ENCODE measurements around the gene KLF17. TPM values are rescaled to one million over a fixed set of nuclear protein-coding genes. Genes with fewer than 3 reads are reported as not detected.

The KLF17 gene
- total and polyA plus RNA-seq, 2 experiments from 2014 or later = not detected

- Mint-ChIP-seq H3K27me3 (ENCODE audit: insufficient read depth, low read depth, poor library complexity) (peaks cover 1% of the 10 kb centered on the region), H3K4me3 (no peak overlapping the region), H3K36me3 (ENCODE audit: low read depth) (peaks cover 3% of the 10 kb centered on the region; the same call in 2 of the 3 replicates), H3K27ac (no peak overlapping the region), H3K9me3 (peaks cover 20% of the 10 kb centered on the region), H3K4me1 (peaks cover 10% of the 10 kb centered on the region; the same call in 2 of the 3 replicates)
- H4K20me1 ChIP-seq (replicated peaks; ENCODE audit: insufficient read depth) = no peaks in the 10 kb centered on the region
- no peak overlapping the region for H3K4me3 ChIP-seq
- ATAC-seq = no peak
- H3K4me1 ChIP-seq (ENCODE audit: insufficient read depth) = peaks cover 8% of the 10 kb centered on the region; the same call in 1 of the 2 replicates
- no peaks in the 10 kb centered on the region for H3F3A ChIP-seq (replicated peaks; ENCODE audit: low read depth)
- H2AFZ ChIP-seq = no peak overlapping the region
- 0 out of 2 replicates have a peak, but pooled peaks cover 3% of the 10 kb centered on the region for H3K9me2 ChIP-seq (ENCODE audit: insufficient read depth)
- no peak overlapping the region for H3K27ac ChIP-seq (ENCODE audit: low read depth)
- H3K79me2 ChIP-seq (replicated peaks; ENCODE audit: insufficient read depth) = no peaks in the 10 kb centered on the region
- TF ChIP-seq EZH2phosphoT487 (IDR thresholded peaks at IDR 0.05; ENCODE audit: unreplicated experiment) = no peak
- no peak for TF ChIP-seq REST (IDR thresholded peaks at IDR 0.05; ENCODE audit: unreplicated experiment)
- no peak for TF ChIP-seq JUNB (IDR thresholded peaks at IDR 0.05; ENCODE audit: unreplicated experiment)
- TF ChIP-seq ZNF331 (CRISPR knock-in tag; IDR thresholded peaks at IDR 0.05; ENCODE audit: low read depth) = no peak
- no peak for TF ChIP-seq CTCF (conservative IDR thresholded peaks at IDR 0.05; ENCODE audit: low read depth in 2 of 2)
- no peak for TF ChIP-seq STAT1 (IDR thresholded peaks at IDR 0.05; ENCODE audit: unreplicated experiment)
- no peak for TF ChIP-seq ZNF114 (CRISPR knock-in tag; IDR thresholded peaks at IDR 0.05)
- TF ChIP-seq NANOG (IDR thresholded peaks at IDR 0.05; ENCODE audit: borderline replicate concordance) = no peak
- no peak for TF ChIP-seq ZNF462 (CRISPR knock-in tag; IDR thresholded peaks at IDR 0.05)
- no peak for TF ChIP-seq EZH2 (IDR thresholded peaks at IDR 0.05; ENCODE audit: low read depth, unreplicated experiment)
- TF ChIP-seq POLR2AphosphoS5 (IDR thresholded peaks at IDR 0.05; ENCODE audit: low read depth) = no peak
- no peak for TF ChIP-seq ETS1 (IDR thresholded peaks at IDR 0.05)
- TF ChIP-seq CREB1 (CRISPR knock-in tag; IDR thresholded peaks at IDR 0.05; ENCODE audit: low read depth) = no peak
- no peaks in the 10 kb centered on the region for H3K27me3 ChIP-seq (ENCODE audit: insufficient read depth)
- no peaks in the 10 kb centered on the region for H3K36me3 ChIP-seq (ENCODE audit: insufficient read depth)
- DNase-seq (ENCODE audit: low spot score) = no peak
- no peak overlapping the region for H3K4me2 ChIP-seq
Measured at GRCh38 chr1:44147582-44147981, 29.0 kb downstream of the KLF17 start.

Measured in GM23338 (cell line).